GM12801 (cell line): ENCODE data around the gene NPFFR1.

ENCODE experiments used
- TF ChIP-seq, protein P1 (sequence below): IDR thresholded peaks from one replicate; pipeline ENCODE4 v1.5.1; 2011; ENCODE audit warnings: control low read depth; ENCODE audit not compliant: insufficient read length; ENCODE audit errors: extremely low read depth

NPFFR1 gene

DNA sequence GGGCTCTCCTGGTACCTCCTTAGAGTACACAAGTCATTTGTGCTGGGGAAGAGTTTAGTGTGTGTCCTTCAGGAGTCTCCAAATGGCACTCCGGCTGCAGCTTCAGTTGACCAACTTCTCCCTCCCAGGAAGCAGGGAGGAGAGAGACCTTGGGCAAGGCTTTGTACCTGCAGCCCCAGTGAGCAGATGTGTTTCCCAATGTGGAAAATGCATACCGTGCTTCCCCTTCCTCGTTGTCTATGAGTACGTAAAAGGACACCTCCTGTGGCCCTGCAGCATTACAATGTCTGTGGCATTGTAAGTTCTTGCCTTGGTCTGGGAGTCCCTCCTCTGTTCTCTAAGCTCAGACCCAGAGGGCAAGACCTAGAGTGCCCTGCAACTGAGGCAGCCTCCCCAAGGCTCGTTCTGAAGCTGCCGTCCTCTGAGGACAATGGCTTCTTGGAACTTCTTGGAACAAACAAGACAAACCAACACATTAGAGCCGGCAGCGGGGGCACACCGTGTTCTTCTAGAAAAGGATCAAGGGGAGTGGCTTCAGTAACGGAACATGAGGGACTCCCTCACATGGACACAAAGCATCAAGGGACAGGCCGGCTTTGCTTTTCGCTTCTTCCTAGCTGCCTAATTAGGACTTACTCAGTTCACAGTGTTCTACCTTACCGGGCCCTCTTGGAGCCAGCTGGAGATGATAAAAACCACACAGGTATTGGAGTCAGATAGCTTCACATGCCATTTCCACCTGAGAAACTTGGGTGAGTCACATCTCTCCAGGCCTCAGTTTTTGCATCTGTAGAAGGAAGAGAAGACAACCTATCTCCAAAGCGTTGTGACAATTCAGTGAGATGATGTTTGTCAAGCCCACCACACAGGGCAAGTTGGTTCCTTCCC, 29.7 kb downstream of the NPFFR1 start:
- TF ChIP-seq, protein P1, sequence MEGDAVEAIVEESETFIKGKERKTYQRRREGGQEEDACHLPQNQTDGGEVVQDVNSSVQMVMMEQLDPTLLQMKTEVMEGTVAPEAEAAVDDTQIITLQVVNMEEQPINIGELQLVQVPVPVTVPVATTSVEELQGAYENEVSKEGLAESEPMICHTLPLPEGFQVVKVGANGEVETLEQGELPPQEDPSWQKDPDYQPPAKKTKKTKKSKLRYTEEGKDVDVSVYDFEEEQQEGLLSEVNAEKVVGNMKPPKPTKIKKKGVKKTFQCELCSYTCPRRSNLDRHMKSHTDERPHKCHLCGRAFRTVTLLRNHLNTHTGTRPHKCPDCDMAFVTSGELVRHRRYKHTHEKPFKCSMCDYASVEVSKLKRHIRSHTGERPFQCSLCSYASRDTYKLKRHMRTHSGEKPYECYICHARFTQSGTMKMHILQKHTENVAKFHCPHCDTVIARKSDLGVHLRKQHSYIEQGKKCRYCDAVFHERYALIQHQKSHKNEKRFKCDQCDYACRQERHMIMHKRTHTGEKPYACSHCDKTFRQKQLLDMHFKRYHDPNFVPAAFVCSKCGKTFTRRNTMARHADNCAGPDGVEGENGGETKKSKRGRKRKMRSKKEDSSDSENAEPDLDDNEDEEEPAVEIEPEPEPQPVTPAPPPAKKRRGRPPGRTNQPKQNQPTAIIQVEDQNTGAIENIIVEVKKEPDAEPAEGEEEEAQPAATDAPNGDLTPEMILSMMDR = no peak

DNA sequence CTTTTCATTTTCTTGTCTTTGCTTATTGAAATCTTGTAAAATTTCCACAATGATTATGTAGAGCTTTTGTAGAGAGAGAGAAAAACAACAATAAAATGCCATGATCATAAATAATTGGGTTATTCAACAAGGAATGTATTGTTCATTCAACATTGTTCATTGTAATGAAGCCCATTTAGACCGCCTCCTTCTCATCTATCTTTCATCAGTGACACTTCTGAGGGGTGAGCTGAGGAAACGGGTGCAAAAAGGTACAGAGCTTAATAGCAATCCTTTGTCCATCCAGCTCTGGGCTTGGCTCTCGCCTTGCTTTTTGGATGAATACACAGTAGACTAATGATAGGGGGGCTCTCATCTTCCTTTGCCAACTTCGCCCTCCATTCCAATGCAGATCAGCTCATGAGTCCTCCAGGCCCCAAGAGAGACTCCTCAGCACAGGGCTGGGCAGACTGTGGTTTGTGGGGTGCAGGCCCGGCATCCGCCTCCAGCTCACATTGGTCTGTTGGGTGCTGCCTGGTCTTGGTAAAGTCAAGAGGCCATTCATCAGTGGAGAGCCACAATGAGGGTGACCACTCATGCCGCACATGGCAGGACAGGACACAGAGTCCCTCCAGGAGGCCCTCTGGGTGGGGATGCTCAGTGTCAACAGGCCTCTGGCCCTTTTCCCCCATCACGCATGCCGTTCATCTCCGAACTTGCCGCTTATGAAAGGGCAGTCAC, 32.7 kb downstream of the NPFFR1 start:
- TF ChIP-seq, protein P1 = no peak

DNA sequence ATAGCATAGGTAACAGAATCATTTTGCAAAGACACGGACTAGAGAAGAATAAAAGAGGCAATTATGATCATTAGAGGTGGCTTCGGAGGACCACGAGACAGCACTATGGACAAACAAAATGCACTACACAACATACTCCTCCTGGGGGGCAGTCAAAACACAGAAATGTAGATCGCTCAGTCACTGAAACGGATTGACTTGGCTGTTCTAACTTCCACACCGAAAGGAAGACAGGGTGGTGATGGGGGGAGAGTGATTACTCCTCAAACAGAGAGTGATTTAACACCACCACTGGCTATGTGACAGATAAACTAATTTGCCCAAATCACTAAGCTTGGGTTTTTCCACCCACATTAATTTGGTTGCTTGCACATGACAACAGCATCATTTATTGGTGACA, 36.4 kb downstream of the NPFFR1 start:
- TF ChIP-seq, protein P1 = no peak

DNA sequence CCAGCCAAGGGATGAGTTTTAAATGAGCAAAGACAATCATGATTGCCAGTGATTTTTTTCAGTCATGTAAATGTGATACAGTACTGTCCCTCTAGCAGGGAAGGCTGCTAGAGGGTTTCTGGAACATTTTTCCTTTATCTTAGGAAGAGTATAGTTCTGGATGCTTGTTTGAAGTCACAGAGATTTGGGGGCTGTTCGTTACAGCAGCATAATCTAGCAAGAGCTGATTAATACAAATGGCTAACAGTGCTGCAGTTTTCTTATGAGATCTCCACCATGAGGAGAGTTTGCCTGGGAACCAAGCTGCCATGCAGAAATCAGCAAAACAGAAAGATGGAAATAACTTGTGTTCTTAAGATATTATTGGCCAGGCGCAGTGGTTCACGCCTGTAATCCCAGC, 42.7 kb downstream of the NPFFR1 start:
- TF ChIP-seq, protein P1 = no peak

DNA sequence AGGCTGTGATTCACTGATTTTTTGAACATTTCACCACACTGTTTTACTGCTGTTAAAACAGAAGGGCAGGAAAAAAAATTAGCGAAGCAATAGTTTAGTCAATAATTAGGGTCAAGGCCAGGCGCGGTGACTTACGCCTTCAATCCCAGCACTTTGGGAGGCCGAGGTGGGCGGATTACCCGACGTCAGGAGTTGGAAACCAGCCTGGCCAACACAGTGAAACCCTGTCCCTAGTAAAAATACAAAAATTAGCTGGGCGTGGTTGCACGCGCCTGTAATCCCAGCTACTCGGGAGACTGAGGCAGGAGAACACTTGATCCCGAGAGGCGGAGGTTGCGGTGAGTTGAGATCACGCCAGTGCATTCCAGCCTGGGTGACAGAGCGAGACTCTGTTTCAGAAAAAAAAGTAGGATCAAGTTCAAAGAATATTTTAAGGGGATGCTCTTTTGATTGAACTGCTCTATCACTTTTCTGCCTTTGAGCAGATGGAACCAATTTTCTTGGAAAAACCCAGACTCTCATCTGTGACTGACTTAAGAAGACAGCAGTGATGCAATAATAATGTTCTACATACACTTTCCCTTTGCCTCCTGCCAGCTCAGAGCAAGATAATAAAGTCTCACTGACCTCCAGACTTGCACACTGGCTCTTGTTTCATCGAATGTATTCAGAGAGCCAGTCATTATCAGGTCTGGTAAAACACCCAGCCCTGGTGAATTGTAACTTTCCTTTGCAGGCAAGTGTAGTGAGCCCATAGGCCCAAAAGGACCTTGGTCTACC, 48.9 kb downstream of the NPFFR1 start:
- TF ChIP-seq, protein P1 = no peak

DNA sequence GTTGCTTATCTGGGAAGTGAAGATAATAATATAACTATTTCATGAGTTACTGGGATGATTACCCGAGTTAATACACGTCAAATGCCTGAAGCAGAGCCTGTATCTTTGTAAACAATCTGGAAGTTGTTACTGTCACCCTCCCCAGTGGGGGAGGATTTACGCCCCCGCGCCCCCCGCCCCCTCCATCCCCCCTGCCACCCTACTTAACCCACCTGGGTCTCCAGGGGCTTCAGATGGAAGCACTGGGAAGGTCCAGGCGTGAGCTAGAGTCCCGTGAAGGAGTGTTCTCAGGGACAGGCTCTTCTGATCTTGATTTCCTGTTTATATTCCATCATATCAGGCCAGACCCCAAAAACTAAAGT, 49.9 kb downstream of the NPFFR1 start:
- TF ChIP-seq, protein P1 = no peak
